Measurements from ENCODE around the gene HOXC6.
"Not testable (repeated sequence)": the region's sequence is repeated elsewhere in the genome, so short reads cannot be mapped to it uniquely, and the experiment has no call there.

The HOXC6 gene

DNA sequence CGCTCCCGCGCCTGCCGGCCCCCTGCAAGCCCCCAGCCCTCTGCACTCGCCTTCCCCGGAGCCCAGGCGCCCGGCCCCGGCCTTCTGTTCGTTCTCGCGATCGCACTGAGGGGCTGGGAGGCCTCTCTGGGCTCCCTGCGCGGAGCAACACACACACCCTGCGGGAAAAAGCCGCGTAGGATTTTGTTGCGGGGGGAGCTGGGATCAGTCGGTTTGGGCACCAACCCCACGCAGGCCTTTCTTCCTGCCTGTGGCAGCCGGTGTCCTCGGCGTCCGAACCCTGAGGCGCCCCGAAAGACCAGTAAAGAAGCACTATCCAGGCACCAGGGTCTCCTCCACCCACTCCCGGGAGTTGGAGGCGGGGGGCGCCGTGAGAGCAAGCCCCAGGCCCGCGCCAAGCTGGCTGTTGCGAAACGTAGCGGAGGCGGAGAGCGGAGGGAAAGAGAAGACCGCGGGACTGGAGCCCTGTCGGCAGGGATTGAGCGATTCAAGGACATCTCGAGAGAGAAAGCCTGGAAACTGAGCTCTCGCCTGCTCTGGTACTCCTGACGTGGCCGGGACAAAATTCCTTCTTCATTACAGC is 2.7 kb downstream of the HOXC6 start:
- peak; percentile 57 for DNase-seq (ENCODE audit: low spot score)

DNA sequence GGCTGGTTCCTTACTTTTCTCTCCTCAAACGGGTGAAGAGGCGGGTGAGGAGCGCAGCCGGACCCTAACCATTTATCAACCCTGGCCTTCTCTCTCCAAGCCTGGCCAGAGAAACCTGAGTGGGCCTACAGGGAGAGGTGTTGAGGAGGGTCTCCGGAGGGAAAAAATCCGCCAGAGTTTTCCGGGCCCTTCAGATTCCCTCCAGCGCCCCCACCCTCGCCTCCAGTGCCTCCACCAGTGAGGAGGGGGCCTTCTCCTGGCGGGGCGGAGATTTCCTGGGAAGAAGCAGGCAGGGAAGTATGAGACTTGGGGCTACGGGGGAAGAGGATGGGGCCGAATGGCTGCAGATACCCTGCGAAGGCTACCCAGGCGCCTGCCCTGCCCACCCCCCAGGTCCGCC is 3.2 kb downstream of the HOXC6 start:
- DNase-seq (ENCODE audit: low spot score): no peak

DNA sequence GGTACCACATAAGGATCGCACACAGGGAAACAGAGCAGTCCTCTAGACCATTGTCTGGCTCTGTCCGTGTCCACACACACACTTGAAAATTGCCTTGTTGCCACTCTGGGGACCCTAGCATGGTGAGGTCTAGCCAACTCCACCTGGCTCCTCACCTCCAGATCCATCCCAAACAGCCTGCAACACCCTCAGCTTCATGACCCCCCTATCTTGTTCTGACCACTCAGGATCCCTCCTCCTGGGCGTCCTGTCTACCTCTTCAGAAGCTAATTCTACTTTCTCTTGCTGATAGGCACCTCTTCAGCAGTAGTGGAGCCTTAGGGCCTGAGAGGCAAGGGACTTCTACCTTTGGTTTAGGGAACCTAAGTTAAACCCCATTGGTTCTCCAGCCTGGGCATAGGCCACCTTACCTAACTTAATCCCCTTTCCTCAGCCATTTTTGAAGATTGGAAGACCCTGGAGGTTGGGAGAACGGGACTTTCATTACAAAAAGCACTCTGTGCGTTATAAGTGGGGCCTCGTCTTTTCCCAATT is 3.9 kb downstream of the HOXC6 start:
- no peak for DNase-seq (ENCODE audit: low spot score)

DNA sequence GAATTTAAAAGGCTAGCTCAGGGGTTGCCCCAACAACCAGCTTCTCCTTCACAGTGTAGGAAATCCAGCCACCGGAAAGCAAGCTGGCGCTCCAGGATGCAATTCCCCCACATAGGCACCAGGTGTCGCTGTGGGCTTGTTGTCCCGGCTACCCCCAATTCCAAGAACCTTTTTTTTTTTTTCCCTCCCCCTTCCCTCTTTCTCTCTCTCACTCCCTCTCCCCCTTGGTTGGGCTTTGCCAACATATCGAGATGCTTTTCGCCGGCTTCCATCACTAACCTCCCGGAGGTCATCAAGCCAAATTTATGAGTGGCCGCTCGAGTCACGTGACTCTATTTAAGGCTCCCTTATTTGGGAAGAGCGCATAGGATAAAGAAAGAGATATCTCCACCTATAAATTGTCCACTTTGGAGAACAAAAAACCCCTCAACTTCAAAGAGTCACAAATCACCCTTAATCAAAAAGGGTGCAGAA is 4.4 kb downstream of the HOXC6 start, which contains the start of gene HOXC5:
Gene HOXC5 (plus strand): TSS at position 424 of the 474 bp plus-strand sequence. CDS start 73 bp downstream, outside the sequence.
- DNase-seq (ENCODE audit: low spot score): peak; percentile 77

DNA sequence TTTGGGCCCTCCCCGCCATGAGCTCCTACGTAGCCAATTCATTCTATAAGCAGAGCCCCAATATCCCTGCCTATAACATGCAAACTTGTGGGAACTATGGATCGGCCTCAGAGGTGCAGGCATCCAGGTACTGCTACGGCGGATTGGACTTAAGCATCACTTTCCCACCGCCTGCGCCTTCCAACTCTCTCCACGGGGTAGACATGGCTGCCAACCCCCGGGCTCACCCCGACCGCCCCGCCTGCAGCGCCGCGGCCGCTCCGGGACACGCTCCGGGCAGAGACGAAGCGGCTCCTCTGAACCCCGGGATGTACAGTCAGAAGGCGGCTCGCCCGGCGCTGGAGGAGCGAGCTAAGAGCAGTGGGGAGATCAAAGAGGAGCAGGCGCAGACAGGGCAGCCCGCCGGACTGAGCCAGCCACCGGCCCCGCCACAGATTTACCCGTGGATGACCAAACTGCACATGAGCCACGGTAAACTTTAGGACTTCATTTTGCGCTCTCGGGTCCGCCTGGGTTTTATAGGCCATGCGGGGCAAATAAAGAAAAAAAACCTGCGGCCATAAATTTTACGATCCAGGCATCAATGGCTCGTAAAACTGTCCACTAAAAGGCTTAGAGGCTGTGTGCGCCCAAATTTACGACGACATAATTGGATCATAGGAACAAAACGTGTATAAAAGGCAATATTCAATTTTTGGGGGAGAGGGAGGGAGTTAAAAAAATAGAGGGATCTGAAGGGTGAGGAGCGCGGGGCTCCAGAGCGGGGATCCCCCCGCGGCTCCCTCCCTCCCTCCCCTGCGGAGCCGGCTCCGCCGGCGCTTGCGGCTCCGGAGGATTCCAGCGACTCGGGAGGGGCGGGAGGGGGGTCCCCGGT is 5.1 kb downstream of the HOXC6 start:
- DNase-seq (ENCODE audit: low spot score): no peak

DNA sequence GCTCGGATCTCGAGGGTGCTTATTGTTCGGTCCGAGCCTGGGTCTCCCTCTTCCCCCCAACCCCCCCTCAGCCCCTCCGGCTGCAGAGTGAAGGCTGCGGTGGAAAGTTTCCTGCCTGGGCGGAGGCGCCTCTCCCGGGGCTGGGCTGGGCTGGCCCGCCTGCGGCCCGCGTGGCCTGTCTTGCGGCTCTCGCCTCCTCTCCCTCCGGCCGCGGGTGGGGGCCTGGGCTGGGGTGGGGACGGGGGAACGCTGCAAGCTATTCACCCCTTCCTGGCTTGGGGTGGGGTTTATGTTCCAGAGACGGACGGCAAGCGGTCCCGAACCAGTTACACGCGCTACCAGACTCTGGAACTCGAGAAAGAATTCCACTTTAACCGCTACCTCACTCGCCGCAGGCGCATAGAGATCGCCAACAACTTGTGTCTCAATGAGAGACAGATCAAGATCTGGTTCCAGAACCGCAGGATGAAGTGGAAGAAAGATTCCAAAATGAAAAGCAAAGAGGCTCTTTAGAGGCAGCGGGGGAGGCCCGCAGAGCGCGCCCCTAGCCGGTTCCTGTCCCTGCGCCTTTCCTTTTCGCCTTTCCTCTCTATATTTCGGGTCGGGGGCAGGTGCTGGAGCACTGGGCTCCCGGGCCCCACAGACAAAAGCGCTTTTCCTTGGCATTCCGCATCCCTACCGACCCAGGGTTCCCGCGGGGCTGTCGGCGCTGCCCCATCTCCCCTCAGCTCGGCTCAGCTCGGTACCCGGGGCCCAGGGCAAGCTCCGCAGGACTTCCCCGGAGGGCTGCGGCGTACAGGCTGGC is 5.9 kb downstream of the HOXC6 start:
- DNase-seq (ENCODE audit: low spot score): no peak

DNA sequence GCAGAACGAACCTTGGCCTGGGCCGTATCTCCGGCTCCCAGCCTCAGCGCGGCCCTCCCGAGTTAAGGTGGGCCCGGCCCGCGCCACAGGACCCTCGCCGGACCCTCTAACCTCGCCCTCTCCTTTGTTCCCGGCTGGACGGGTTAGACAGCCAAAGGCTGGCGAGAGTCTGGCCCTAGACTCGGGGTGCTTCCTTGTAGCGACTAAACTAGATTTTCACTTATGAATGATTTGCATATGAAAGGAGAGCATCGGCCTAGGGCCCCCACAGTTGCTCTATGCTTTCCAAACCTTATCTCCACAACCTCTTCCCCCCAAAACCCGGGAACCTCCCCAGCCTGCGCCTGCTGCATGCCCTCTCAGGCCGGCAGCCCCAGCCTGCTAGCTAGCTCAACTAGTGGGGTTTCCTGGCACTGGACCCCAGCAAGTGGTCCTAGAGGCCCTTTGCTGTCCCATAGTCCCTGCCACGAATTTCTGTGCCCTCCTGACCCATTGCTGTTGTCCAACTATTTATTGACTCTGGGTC is 6.6 kb downstream of the HOXC6 start:
- DNase-seq (ENCODE audit: low spot score): no peak

DNA sequence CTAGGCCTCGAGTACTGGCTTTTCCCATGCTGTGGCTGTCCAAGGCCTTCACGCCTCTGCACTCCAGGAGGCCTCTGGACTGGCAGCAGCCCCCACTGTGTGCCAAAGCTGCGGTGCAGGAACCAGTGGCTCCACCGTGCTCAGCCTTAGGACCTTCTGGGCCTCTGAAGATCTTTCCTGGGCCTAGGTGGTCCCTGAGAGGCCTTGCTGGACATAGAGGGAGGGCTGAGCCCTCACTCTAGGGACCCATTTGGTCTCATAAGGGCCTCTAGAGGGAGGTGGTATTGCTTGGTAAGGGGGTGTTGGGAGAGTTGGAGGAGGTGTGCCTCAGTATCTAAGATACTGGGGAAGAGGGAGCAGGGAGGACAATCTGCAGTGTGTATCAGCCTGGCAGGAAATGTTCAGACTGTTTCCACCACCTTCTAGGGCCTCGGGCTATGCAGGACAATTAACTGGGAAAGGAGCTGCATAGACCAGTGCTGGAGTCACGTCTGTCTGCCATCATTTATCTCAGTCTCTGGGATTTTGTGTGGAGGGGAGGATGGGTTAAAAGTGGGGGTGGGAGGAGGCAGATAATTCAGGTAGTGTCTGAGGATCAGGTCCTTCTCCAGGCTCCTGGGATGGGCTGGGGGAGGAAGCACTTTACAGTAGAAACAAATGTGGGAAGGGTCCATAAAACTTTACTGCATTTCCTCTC is 7.5 kb downstream of the HOXC6 start:
- no peak for DNase-seq (ENCODE audit: low spot score)

DNA sequence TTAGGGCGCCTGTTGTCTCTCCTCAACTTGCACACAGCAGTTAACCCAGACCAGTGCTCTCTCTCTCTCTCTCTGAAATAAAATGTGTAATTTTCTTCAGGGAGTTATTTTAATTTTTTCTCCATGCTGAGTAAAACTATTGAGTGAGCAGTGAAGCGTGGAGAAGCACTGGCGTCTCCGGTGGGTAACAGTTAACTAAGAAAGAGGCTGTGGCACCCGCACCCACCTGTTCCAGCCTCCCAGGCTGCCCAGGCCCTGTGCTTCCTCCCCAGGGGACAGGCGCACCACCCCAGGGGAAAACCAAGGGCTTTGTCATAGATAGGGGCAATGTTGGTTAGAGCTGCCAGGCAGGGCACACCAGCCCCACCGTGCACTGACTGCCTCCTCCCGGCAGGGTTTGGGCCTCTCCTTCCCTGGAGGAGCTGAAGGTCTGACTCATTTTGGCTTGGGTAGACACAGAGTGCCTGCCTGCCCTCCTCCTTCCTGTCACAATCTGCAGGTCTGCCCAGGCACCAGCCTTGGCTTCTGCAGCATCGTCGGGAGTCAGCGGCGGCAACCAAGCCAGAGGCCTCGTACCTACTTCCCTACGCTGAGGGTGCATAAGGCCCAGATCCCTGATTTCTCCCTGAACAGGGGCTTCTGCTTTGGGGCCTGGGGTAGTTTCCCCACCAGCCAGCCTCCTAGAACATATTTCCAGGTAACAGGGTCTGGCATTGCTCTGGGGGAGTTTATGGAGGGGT is 8.6 kb downstream of the HOXC6 start:
- DNase-seq (ENCODE audit: low spot score): no peak

DNA sequence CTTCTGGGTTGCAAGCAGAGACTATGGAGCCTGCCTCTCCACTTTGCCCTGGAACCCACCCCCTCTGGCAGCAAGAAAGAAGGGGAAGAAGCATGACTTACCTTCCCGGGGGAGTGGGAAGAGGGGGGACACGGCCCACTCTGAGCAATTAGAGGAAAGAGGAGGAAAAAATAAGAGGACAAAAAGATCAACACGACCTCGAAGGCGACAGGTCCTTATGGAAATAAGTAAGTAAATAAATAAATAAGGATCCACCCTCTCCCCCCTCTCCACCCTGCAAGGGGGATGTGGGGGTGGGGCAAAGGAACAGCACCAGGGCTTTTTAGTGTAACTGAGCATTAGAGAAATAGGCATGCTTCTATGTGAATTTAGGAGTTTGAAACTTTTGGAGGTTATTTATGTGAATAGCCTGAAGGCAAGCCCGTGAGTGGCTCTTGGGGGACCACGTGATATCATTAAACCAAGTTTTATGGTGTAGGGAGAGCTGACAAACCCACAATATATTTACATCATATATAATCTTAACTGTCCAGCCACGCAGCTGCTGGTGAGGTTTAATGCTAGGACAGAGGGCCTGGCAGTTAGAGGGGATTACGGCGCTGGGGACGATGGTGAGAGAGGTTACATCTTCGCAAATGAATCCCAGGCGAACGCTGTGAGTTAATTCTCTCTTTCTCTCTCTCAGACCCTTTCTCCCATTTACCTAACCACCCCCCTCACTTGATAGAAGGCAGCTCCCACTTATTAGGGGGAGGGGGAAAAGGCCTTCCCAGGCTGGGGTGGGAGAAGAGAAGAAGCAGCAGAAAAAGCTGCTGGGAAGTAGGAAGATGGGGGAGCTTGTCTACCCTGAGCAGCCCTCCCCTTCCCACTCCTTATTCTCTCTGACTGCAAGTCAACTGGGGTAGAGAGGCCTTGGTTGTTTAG is 9.4 kb downstream of the HOXC6 start:
- DNase-seq (ENCODE audit: low spot score): no peak

DNA sequence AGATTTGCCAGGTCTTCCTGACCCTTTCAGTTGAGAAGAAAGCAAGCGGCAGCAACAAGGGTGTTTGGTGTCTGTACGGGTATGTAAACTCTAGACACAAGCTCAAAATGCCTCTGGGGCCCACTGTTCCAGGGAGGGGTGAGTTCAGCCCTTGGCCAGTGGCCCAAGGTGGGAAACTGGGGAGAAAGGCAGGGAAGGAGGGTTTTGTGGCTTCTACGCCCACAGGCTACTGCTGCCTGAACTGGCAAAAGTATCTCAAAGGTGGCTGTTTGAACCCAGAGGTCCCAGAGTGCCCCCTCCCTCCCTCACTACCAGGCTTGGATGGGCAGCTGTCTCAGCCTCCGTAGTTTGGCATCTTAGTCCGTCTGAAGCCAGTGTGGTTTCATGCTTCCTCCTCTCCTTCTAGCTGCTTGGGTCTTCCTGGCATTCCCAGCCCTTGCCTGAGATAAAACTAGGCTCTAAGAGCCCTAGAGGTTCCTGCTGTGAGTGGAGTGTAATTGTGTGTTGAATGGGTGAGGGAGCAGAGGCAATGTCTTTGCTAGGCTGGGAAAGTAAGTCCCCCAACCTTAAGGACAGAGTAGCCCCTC is 10.1 kb downstream of the HOXC6 start:
- DNase-seq (ENCODE audit: low spot score): no peak

DNA sequence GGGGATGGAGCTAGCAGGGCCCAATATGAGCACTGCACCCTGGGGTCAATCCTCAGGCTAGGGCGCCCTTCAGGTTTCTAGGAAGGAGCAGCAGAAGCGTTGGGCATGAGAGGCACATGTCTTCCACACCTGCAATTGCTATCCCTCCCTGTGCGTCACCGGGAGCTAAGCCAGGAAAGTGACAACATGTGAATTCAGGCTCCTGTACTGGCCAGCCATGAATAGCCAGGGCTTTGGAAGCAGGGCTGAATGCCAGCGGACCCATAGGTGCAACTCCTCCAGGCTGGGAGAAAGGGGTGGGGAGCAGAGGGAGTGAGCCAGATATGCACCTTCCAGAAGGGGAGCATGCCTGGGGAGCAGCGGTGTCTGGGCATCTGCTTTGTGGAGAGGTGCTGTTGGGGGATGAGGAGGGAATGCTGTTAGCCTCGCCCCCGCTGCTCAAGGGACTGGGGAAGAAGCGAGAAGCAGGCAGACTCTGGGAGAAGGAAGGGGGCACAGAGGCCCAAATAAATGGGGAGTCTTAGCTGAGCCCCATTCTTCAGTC is 10.7 kb downstream of the HOXC6 start:
- DNase-seq (ENCODE audit: low spot score): no peak

DNA sequence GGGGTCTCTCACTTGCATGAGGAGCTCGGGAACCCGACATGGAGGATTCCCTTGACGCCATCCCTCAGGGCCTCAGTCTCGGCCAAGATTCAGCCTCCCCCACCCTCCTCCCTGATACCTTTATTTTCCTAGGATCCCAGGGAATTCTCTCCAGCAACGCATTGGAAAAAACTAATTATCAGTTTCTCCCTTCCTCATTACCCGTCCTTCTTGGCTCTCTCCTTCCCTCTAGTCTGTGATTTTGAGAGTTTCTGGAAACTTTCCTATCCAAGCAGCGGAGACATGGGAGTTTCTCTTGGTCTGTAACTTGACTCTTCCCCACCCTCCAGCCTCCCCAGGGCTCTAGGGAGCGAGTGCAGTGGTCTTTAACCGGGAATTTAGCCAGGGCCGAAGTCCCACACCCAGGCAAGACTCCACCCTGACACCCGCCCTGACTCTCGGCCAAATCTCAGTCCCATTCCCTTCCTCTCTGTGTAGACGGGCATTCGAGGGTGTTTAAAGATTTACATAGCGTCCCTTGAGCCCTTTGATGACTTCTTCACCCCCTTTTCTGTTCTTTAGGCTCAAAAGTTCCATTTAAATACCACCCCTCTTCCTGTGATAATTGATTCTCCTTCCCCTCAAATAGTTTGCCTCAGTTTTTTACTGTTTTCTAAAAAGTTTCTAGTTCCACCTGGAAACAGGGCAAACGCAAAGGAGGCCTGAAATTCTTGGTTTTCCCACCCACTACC is 11.3 kb downstream of the HOXC6 start:
- DNase-seq (ENCODE audit: low spot score): no peak

DNA sequence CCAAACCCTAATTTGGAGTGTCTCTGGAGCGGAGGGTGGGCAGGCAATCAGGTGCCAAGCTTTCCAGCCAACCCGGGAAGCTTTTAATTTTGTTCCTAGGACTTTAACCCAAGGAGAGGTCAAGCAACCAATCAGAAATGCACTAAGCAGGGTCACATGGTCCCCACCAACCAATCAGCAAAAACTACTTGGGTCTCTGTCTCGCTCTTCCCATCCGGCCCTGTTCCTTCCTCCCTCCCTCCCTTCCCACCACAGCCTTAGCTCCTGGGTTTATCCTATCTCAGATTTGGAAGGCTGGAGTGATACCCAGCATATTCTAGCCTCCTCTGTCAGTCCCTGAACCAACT is 11.9 kb downstream of the HOXC6 start:
- DNase-seq (ENCODE audit: low spot score): no peak

DNA sequence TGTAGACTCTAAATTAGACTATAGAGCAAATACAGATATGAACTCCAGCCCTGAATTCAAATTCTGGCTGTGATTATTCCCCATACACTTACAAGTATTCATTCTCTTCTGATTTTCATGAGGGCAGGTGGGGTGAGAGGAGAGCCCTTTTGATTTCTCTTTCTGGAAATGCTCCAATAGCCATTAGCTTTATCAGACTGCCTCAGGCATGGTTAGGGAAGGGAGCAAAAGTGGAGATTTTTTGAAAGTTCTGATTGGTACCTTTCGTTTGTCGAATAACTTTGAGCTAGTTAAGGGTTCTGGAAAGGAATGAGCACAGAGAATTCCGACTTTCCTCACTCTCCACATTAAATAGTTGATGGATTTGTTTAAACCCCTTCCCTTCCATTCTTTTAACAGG is 12.4 kb downstream of the HOXC6 start:
- no peak for DNase-seq (ENCODE audit: low spot score)

DNA sequence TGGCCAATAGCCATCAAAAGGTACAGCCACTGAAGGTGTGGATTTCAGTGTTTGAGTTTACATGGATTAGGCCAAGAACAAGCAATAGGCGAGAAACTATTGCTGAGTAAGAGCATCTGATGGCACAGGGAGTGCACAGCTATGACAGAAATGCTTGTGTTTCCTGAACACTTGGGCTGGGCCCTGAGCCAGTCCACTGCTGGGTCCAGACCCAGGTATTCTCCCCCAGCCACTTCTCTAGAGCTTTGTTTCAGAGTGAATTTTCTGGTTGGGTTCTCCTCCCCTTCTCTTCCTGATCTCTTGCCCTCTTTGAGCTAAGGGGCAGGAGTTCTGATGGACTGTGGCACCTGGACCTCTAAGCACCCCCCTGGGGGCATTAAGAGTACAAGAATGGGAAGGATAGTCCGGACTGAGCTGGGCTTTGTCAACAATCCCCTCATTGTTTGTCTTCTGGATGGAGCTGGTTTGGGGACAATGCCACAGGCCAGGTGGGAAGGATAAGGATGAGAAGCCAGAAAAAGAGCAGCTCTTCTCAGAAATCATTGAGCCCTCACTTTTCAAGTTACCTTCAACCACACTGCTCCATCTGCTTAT is 13.0 kb downstream of the HOXC6 start:
- DNase-seq (ENCODE audit: low spot score): no peak

DNA sequence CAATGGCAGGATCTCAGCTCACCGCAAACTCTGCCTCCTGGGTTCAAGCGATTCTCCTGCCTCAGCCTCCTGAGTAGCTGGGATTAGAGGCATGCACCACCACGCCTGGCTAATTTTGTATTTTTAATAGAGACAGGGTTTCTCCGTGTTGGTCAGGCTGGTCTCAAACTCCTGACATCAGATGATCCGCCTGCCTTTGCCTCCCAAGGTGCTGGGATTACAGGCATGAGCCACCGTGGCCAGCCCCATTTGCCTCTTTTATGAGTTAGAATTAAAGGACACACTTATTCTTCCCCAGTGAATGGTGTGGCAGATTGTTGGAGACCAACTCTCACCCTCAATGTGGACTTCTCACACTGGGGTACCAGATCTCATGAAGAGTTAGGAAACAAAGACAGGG is 13.8 kb downstream of the HOXC6 start:
- not testable (repeated sequence) for DNase-seq (ENCODE audit: low spot score)

Data from hepatic stellate cell (primary cell).